Uterus (tissue), 4 donors: ENCODE data around the gene SECTM1. TPM values are rescaled to one million over a fixed set of nuclear protein-coding genes. Genes with fewer than 3 reads are reported as not detected.

Experiments
- DNase-seq, 2 donors: peaks; one replicate each; pipeline ENCODE4 v3.0.0-alpha.2; 2019 to 2020
- H3K27ac ChIP-seq, 2 donors: fragments of 200-600 bp; sonication (generic); 1 replicate in 1 of 2; 2 replicates in 1 of 2; pipeline ENCODE4 v1.5.1; 2016 to 2018
- H3K27me3 ChIP-seq, 2 donors: fragments of 200-600 bp; sonication (generic); one replicate each; pipeline ENCODE4 v1.5.1; 2018 to 2019; ENCODE audit warnings: control low read depth in 1 of 2
- H3K36me3 ChIP-seq, 2 donors: fragments of 200-600 bp; sonication (generic); one replicate each; pipeline ENCODE4 v1.5.1; 2019; ENCODE audit warnings: control low read depth in 1 of 2
- H3K4me1 ChIP-seq, 2 donors: fragments of 200-600 bp; sonication (generic); one replicate each; pipeline ENCODE4 v1.5.1; 2018 to 2019; ENCODE audit warnings: control low read depth in 1 of 2
- H3K4me3 ChIP-seq, 2 donors: fragments of 200-600 bp; sonication (generic); 1 replicate in 1 of 2; 2 replicates in 1 of 2; pipeline ENCODE4 v1.5.1; 2018 to 2019; ENCODE audit warnings: mild to moderate bottlenecking in 1 of 2
- H3K9me3 ChIP-seq, 2 donors: fragments of 200-600 bp; sonication (generic); one replicate each; pipeline ENCODE4 v1.5.1; 2019; ENCODE audit warnings: control low read depth in 1 of 2
- POLR2A ChIP-seq, 2 donors: fragments of 450-650 bp; IDR thresholded peaks; one replicate each; pipeline ENCODE4 v1.6.1; 2016; ENCODE audit warnings: antibody characterized with exemption in 2 of 2, mild to moderate bottlenecking in 1 of 2, moderate library complexity in 1 of 2
- intact Hi-C: fragments of 100-400 bp; cut with DNase I; formaldehyde crosslinking; loops from one replicate; pipeline ENCODE4 v1.15.1; 2023; ENCODE audit warnings: low total_unique reads
- total RNA-seq, 4 donors: library from RNA; depleted of rRNA in 3 of 4; stranded (reverse); fragments of >200 nt in 3 of 4; gene quantifications; one replicate each; pipeline versions ENCODE4 v1.1.0 to v1.2.4, GENCODE V29; 2014 to 2023
- TF ChIP-seq, protein P1 (sequence below), 4 experiments: fragments of 200-600 bp in 2 of 4; fragments of 450-650 bp in 2 of 4; sonication (generic) in 2 of 4; IDR thresholded peaks; one replicate each; pipeline ENCODE4 v1.5.1; 2016 to 2019; ENCODE audit warnings: antibody characterized with exemption in 4 of 4, mild to moderate bottlenecking in 2 of 4, moderate library complexity in 1 of 4
- donor health status: DM: yes; HTN: yes; CAD: no.

Gene SECTM1
- total RNA-seq, 4 donors from 2014 or later: 3.5 to 29.4 (median 9.0) TPM

DNA sequence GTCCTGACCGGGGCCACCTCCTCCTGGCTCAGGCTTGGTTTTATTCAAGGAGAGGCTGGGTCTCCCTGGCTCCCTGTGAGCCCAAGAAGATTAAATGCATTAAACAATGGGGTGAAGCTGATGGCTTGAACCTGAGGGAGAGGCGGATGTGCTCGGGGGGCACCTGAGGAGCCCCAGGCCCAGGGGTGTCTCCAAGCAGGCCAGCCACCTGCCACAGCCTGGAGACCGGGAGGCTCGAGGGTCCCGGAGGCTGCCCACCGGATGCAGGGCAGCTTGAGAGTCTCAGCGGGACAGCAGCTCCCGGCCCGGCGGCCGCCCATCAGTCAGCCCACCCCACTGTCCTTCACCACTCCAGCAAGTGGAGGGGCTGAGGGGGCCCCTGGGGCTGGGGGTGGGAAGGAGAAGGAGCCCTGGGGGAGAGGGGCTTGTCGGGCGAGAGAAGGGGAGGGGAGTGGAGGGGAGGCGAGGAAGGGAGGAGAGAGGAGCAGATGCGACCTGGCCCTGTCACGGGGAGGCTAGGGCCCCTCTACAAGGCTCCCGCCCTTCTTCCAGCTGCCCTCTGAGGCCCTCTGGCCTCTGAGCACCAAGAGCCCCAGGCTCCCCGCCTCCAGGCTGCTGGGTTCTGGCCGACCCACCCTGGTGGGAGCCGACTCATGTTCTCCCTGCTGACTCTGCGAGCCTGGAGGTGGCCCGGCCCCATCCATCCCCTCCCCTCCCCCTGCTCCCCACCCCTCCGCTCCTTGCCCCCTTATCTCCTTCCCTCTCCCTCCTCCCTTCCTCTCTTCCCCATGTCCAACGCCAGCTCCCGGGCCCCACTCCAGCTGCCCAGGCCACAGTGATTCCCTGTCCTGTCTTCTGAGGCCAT is 29.4 kb downstream of the SECTM1 start:
- intact Hi-C loops: no loop called here
- no peak for TF ChIP-seq POLR2A (IDR thresholded peaks at IDR 0.05)
- TF ChIP-seq, protein P1, sequence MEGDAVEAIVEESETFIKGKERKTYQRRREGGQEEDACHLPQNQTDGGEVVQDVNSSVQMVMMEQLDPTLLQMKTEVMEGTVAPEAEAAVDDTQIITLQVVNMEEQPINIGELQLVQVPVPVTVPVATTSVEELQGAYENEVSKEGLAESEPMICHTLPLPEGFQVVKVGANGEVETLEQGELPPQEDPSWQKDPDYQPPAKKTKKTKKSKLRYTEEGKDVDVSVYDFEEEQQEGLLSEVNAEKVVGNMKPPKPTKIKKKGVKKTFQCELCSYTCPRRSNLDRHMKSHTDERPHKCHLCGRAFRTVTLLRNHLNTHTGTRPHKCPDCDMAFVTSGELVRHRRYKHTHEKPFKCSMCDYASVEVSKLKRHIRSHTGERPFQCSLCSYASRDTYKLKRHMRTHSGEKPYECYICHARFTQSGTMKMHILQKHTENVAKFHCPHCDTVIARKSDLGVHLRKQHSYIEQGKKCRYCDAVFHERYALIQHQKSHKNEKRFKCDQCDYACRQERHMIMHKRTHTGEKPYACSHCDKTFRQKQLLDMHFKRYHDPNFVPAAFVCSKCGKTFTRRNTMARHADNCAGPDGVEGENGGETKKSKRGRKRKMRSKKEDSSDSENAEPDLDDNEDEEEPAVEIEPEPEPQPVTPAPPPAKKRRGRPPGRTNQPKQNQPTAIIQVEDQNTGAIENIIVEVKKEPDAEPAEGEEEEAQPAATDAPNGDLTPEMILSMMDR (IDR thresholded peaks at IDR 0.05): no peak
- no peak overlapping the region for H3K27ac ChIP-seq

DNA sequence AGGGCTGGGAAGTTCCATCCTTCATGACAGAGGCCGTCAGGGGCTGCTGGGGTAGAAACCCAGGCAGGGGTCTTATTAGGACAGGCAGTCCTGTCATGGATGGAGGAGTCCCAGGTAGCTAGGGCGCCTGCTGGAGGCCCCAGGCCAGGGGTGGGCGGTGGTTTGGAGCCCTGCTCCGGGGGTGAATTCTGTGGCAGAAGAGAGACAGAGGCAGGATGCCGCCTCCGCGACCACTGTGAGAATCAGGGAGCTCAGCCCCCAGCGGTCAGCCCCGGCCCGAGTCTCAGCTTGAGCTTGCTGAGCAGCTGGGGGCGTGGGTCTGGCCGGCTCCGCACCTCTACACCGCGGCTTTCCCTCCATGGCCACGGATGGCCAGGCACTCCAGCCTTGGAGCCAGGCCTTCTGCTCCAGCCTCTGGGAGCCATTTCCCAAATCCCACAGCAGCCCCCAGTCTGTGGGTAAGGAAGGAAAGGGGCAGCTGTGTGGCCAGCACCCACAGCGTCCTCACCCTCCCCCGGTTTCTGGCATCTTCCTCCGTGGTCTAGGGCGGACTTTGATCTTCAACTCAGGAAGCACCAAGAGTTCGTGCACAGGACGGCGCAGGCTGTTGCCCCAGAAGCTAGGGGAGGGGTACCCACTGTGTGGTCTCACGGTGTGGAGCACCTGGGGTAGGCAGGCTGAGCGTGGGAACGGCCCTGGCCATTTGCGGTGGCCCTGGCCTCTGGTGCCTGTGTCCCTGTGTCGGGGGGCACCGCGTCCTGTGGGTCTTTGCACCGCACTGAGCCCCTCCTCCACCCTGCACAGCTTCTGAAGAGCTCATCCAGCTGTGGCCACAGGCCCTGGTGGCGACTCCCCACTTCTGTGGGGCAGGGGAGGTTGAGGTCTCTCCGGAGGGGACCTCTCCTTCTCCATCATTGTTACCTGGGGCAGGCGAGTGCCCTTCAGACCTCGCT is 30.3 kb downstream of the SECTM1 start:
- Histone ChIP-seq H3K9me3 (no peaks in the 10 kb centered on the region), H3K4me3 (no peak overlapping the region), H3K36me3 (no peaks in the 10 kb centered on the region), H3K27me3 (no peaks in the 10 kb centered on the region), H3K4me1 (peaks cover 0 to 7% of the 10 kb centered on the region in 2 donors), H3K27ac (no peak overlapping the region)
- DNase-seq: no peak
- intact Hi-C loops: no loop called here
- TF ChIP-seq, protein P1 (IDR thresholded peaks at IDR 0.05): no peak
- TF ChIP-seq POLR2A (IDR thresholded peaks at IDR 0.05): no peak

More for the DNA sequence above, 29.4 kb downstream of the SECTM1 start:
- DNase-seq: no peak
- Histone ChIP-seq H3K36me3 (no peaks in the 10 kb centered on the region), H3K27me3 (no peaks in the 10 kb centered on the region), H3K4me1 (no peaks in the 10 kb centered on the region), H3K9me3 (no peaks in the 10 kb centered on the region), H3K4me3 (no peak overlapping the region)

DNA sequence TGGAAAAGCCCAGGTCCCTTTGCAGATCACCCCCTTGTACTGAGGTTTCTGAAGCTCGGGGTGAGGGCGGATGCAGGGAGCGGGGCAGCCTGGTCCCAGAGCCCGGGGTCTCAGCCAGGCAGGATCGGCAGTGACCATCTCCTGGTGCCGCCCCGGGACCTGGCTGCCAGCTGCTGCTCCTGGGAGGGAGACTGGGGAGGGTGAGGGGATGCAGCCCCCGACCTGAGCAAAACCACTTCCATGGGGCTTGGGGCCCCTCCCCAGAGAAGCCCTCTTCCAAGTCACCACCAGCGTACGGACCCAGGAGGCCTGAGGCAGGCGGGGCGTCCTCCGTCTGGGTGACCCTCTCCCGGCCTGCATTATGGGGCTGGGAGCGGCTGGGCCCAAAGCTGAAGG is 31.0 kb downstream of the SECTM1 start:
- no peak for TF ChIP-seq POLR2A (IDR thresholded peaks at IDR 0.05)
- TF ChIP-seq, protein P1 (IDR thresholded peaks at IDR 0.05): no peak
- H3K4me3 ChIP-seq: no peak overlapping the region
- H3K27me3 ChIP-seq: no peaks in the 10 kb centered on the region
- intact Hi-C loops: no loop called here
- H3K9me3 ChIP-seq: no peaks in the 10 kb centered on the region
- H3K36me3 ChIP-seq: no peaks in the 10 kb centered on the region
- H3K4me1 ChIP-seq: peaks cover 0 to 12% of the 10 kb centered on the region in 2 donors
- DNase-seq: no peak
- H3K27ac ChIP-seq: no peak overlapping the region

DNA sequence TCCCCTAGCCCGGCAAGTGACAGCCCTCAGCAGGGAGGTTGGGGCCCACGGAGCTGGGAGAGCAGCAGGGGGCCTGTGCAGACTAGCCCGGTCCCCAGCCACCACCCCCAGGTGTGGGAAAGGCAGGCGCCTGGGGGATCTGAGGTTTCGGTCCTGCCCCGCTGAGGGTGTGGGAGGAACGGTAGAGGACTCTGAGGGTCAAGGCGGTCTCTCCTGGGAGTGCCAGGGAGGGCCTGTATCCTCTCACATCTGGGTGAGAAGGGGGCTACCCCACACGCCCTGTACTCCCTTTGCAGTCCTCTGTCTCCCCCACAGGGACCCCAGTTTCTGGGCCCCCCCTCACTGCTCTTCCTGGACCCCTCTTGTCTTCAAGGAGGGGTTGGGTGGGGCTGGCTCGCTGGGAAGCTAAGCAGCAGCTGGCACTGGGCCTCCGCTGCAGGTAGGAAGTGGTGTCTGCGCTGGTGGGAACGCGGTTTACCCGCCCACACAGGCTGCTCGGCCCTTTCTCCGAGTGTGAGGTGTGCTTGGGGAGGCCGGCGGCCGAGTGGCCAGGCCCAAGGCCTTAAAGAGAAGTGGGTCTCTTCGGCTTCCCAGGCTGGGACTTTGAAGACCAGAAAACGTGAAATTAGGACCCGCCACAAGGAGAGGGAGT is 31.5 kb downstream of the SECTM1 start:
- TF ChIP-seq, protein P1 (IDR thresholded peaks at IDR 0.05): no peak
- no peak for TF ChIP-seq POLR2A (IDR thresholded peaks at IDR 0.05)
- no peak for DNase-seq
- Histone ChIP-seq H3K4me3 (no peak overlapping the region), H3K27me3 (no peaks in the 10 kb centered on the region), H3K4me1 (peaks cover 0 to 12% of the 10 kb centered on the region in 2 donors), H3K36me3 (no peaks in the 10 kb centered on the region), H3K9me3 (no peaks in the 10 kb centered on the region), H3K27ac (no peak overlapping the region)
- intact Hi-C loops: no loop called here
